ENCODE data around the gene GNG12.

Gene GNG12

GRCh38 chr1:67704351-67704750 lies 128.9 kb downstream of the GNG12 start:
- DNase-seq (ENCODE audit: low spot score): no peak

- no peak for DNase-seq (ENCODE audit: low spot score)
Observed at GRCh38 chr1:67701876-67702275, 131.4 kb downstream of the GNG12 start.

DNA sequence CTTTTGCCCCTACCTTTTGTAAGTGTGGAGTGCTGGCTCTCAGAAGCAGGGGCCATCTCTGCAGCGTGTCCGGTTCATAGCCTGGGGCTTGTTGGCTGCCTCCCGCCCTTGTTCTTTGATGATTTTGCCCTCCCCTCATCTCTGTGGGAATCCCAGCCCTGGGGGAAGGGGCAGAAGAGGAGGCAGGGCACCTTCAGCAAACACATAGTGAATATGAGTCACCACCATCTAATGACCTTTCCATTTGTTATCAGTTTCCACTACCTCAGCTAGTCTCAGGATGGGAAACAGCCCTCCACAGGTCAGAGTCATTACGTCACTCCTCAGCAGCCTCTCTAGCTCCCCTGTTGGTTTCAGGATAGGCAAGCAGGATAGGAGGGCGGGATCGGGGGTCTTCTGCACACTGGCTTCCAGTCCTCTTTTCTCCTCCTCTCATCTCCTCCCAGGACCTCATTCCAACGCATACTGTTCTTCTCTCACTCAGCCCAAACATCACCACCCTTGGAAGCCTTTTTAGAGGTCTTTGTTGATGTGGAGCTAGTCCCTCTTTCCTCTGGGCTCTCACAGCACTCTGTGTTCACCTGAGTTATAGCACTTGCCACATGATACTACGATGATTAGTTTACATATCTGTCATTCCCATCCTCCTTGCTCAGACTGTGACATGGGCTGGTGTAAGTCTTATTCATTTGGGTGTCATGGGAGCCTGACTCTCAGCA lies 132.4 kb downstream of the GNG12 start:
- no peak for DNase-seq (ENCODE audit: low spot score)

DNA sequence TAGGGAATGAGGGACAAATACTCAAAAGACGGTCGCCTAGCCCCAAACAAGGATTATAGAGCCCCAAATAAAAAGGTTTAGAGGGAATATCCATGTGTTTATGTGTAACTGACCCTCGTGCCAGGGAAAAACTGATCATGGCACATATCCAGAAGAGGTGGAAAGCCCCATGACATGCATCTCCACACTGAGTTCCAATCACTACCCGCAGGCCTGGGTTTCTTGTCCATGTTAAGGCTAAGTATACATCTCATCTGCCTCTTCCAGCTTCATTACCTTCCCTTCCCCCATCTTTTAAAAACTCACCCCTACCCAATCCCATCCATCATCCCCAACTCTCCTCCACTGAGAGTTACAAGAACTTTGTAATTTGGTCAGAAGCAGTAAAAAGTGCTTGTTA lies 133.0 kb downstream of the GNG12 start:
- DNase-seq (ENCODE audit: low spot score): no peak

DNA sequence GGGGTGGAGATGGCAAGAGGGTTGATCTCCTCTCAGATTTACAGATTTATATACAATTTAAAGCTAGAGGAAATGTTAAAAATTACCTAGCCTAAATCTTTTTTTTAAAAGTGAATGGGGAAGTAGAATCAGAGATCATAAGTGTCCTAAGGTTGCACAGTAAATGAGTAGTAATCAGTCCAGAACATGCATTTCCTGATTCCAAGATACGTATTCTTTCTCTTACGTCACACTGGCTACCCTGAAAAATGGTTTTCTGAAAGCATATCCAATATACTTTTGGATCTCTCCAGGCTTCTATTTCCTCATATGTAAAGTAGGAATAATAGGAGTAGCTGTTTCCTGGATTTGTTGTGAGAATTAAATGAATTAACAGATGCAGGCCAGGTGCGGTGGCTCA lies 136.6 kb downstream of the GNG12 start:
- DNase-seq (ENCODE audit: low spot score): no peak

- no peak for DNase-seq (ENCODE audit: low spot score)
Observed at GRCh38 chr1:67695963-67696362, 137.3 kb downstream of the GNG12 start.

DNA sequence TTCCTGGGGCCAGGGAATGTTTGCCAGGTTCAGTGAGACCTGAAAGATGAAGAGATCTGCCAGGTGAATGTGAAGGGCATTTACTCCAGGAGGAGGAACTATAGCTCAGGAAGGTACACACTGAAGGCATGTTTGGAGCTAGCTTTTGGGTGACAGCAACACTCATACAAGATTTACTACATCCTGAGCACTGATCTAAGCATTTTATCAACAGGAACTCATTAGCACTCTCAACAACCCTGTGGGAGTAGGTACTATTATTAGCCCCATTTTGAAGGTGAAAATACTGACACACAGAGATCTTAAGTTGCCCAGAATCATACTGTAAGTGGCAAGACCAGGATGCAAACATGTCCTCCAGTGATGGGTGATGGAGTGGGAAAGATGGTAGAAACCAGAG lies 141.6 kb downstream of the GNG12 start:
- DNase-seq (ENCODE audit: low spot score): no peak

GRCh38 chr1:67690411-67690810 lies 142.9 kb downstream of the GNG12 start:
- no peak for DNase-seq (ENCODE audit: low spot score)

DNA sequence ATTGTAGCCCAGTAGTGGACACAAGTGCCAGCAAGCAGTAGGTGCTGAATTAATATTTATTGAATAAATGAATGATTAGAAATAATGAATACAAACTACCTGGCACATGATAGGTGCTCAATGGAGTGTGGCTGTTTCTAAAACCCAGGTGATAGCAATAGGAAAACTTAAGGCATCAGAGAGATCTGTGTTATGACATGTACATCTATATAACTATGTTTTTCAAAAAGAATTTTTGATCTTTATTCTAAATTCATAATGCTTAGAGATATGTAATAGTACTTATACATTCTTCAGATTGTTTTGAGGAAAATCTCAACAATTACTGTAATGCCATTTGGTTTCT lies 143.3 kb downstream of the GNG12 start:
- no peak for DNase-seq (ENCODE audit: low spot score)

DNA sequence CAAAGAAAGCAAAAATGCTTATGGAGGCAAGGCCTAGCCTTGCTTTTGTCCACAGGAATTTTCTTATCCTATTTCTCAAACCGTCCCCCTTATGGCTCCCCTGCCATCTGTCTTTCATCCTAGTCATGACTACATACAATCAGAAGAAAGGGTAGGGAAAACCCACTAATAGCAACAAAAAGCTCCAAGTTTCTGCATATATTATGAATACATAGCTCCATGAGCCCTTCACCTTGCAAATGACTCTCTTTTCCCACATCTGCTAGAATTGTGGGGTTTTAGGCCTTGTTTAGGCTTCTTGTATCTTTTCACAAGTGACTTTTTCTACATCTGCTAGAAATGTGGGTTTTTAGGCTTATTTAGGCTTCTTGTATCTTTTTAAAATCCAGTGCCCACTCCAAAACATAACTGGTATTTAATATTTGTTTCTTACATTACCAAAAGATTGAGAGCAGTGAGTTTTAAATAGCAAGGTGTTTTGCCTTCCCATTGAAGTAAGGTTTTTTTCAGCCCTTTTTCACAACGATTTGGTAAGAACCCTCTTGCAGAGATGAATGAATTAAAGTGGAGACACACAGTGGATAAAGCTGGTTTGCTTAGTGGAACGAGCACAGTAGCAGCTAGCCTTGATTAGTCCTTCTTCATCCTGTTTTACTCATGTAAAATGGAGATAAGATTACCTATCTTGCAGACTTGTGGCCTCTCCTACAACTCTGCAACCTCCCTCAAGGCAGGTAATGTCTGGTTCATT lies 143.8 kb downstream of the GNG12 start:
- no peak for DNase-seq (ENCODE audit: low spot score)

GRCh38 chr1:67688526-67689219 lies 144.6 kb downstream of the GNG12 start:
- DNase-seq (ENCODE audit: low spot score): no peak

DNA sequence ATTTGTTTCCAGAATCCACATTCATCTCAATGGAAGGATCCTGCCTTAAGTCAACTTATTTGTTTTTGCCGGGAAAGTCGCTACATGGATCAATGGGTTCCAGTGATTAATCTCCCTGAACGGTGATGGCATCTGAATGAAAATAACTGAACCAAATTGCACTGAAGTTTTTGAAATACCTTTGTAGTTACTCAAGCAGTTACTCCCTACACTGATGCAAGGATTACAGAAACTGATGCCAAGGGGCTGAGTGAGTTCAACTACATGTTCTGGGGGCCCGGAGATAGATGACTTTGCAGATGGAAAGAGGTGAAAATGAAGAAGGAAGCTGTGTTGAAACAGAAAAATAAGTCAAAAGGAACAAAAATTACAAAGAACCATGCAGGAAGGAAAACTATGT lies 145.6 kb downstream of the GNG12 start:
- DNase-seq (ENCODE audit: low spot score): no peak

DNA sequence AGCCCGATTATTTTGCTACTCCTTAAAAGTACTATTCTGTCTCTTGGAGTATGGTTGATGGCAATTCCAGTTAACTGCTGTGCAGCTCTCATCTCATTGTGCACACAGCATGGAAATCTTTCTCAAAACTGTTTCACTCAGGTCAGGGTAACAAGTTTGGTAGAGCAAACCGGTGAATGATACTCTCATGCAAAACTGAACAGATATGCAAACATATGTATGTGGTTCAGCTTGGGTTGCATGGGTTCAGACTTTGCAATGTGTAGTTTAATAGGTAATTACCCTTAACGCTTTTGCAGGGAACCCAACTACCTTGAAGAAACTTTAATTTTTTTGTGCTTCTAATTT lies 146.1 kb downstream of the GNG12 start:
- no peak for DNase-seq (ENCODE audit: low spot score)

DNA sequence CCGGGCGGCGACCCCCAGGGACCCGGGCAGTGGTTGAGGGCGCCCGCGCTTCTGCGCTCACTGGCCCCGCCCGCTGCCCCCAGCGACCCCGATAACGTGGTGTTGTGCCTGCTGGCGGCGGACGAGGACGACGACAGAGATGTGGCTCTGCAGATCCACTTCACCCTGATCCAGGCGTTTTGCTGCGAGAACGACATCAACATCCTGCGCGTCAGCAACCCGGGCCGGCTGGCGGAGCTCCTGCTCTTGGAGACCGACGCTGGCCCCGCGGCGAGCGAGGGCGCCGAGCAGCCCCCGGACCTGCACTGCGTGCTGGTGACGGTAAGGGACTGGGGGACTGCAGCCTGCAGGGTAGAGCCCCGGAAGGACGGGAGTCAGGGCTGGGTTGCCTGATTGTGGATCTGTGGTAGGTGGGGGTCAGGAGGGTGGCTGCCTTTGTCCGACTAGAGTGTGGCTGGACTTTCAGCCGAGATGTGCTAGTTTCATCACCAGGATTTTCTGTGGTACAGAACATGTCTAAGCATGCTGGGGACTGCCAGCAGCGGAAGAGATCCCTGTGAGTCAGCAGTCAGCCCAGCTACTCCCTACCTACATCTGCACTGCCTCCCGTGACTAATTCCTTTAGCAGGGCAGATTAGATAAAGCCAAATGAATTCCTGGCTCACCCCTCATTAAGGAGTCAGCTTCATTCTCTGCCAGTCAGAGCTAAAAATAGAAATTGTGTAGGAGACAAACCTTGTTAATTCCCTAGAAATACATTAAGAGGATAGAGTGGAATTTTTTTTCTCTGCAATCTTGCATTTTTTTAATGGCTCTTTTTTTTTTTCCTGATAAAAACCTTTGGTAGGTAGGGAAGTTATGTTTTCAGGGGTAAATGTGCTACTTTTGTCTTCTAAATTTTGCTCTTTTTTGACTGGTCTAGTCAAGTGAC lies 146.7 kb downstream of the GNG12 start:
- peak; percentile 98 for DNase-seq (ENCODE audit: low spot score)

GRCh38 chr1:67685558-67686266 lies 147.6 kb downstream of the GNG12 start:
- DNase-seq (ENCODE audit: low spot score): no peak

- peak; percentile 97 for DNase-seq (ENCODE audit: low spot score)
Observed at GRCh38 chr1:67685067-67685557, 148.2 kb downstream of the GNG12 start, which contains the start of gene GADD45A. Gene GADD45A (plus strand): TSS chr1:67685201. CDS start chr1:67685495, 294 bp downstream.

GRCh38 chr1:67684526-67685066 lies 148.7 kb downstream of the GNG12 start:
- DNase-seq (ENCODE audit: low spot score): no peak

- DNase-seq (ENCODE audit: low spot score): no peak
Observed at GRCh38 chr1:67683766-67684525, 149.3 kb downstream of the GNG12 start.

GRCh38 chr1:67683316-67683715 lies 150.0 kb downstream of the GNG12 start:
- DNase-seq (ENCODE audit: low spot score): no peak

DNA sequence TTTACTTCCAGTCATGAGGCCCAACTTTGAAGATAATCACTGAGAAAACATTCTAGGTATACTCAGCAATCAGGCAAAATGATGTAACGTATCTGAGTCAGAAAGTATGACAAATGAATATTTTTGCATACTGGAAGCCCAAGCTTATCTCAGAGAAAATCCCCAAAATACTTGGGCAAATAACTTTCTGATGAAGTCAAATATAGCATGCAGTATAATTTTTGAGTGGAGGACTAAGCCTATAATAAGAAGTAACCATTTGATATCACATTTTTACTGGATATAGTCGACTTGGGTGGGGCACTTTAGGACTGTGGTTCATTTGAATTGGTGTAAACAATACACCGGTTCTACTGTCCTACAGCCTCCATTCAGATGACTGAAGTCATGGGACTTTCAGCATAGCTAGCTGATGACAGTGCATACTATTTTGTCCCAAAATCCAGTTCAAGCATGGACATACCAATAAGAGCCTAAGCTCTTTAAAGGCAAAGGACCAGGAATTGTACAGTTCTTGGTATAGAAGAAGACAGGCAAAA lies 150.5 kb downstream of the GNG12 start:
- DNase-seq (ENCODE audit: low spot score): no peak

All from kidney capillary endothelial cell (primary cell).